GM23338 (cell line): Measurements from ENCODE around the gene NPAS3.

Experiments
- CREB1 ChIP-seq: fragments of 250-450 bp; sonication (Bioruptor Pico); IDR thresholded peaks from 2 replicates; pipeline ENCODE4 v1.5.0; 2020; ENCODE audit warnings: low read depth, mild to moderate bottlenecking, moderate library complexity
- CTCF ChIP-seq, 2 experiments: fragments of 200-600 bp in 1 of 2; sonication (generic) in 1 of 2; conservative IDR thresholded peaks; 2 replicates each; pipeline versions ENCODE4 v1.5.1 to v1.6.1; 2016 to 2017; ENCODE audit warnings: antibody characterized with exemption in 2 of 2, low read depth in 2 of 2, mild to moderate bottlenecking in 2 of 2, moderate library complexity in 1 of 2
- POLR2AphosphoS5 ChIP-seq: IDR thresholded peaks from 2 replicates; pipeline ENCODE4 v1.6.1; 2016; ENCODE audit warnings: antibody characterized with exemption, low read depth

DNA sequence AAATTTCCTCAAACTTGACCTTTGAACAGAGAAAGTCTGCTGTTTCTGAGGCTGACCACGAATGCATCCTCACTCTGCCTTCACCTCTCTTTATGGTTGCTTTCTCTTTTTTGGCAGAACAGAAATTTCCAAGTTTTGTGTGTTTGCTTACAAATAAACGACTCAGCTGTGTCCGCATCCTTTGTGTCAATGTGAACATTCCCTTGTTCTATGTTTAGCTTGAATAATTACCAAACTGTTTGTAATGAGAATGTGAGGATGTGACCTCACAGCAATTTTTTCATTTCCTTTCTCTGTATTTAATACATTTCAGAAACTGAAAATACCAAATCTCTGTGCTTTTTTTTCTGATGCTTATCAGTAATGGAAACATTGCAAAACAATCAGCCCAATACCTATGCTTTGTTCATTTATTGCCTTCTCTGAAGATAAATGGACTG lies 601.3 kb downstream of the NPAS3 start:
- no peak for TF ChIP-seq POLR2AphosphoS5
- TF ChIP-seq CTCF (conservative IDR thresholded peaks at IDR 0.05; ENCODE audit: low read depth in 2 of 2) = no peak
- no peak for TF ChIP-seq CREB1 (CRISPR knock-in tag)
